ENCODE data around the gene ZNF536.

- TF ChIP-seq CTCF (IDR thresholded peaks at IDR 0.05) (no peak), FOXJ3 (CRISPR knock-in tag; IDR thresholded peaks at IDR 0.05) (no peak), RCOR1 (IDR thresholded peaks at IDR 0.05; ENCODE audit: low read length) (no peak), JUND (IDR thresholded peaks at IDR 0.05) (no peak), RAD21 (IDR thresholded peaks at IDR 0.05; ENCODE audit: low read length) (no peak), CHD2 (IDR thresholded peaks at IDR 0.05; ENCODE audit: low read length, partially characterized antibody) (no peak)
- TF ChIP-seq, protein P1, sequence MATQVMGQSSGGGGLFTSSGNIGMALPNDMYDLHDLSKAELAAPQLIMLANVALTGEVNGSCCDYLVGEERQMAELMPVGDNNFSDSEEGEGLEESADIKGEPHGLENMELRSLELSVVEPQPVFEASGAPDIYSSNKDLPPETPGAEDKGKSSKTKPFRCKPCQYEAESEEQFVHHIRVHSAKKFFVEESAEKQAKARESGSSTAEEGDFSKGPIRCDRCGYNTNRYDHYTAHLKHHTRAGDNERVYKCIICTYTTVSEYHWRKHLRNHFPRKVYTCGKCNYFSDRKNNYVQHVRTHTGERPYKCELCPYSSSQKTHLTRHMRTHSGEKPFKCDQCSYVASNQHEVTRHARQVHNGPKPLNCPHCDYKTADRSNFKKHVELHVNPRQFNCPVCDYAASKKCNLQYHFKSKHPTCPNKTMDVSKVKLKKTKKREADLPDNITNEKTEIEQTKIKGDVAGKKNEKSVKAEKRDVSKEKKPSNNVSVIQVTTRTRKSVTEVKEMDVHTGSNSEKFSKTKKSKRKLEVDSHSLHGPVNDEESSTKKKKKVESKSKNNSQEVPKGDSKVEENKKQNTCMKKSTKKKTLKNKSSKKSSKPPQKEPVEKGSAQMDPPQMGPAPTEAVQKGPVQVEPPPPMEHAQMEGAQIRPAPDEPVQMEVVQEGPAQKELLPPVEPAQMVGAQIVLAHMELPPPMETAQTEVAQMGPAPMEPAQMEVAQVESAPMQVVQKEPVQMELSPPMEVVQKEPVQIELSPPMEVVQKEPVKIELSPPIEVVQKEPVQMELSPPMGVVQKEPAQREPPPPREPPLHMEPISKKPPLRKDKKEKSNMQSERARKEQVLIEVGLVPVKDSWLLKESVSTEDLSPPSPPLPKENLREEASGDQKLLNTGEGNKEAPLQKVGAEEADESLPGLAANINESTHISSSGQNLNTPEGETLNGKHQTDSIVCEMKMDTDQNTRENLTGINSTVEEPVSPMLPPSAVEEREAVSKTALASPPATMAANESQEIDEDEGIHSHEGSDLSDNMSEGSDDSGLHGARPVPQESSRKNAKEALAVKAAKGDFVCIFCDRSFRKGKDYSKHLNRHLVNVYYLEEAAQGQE (IDR thresholded peaks at IDR 0.05; ENCODE audit: low read depth, low read length) = no peak
Observed at GRCh38 chr19:30488191-30488590, 116.0 kb downstream of the ZNF536 start.
